ELR (cell line): Measurements from ENCODE around the gene TFAP2A.

Experiments
- DNase-seq: peaks from one replicate; pipeline ENCODE4 v3.0.0-alpha.2; 2015; ENCODE audit warnings: low read depth

Gene TFAP2A

DNA sequence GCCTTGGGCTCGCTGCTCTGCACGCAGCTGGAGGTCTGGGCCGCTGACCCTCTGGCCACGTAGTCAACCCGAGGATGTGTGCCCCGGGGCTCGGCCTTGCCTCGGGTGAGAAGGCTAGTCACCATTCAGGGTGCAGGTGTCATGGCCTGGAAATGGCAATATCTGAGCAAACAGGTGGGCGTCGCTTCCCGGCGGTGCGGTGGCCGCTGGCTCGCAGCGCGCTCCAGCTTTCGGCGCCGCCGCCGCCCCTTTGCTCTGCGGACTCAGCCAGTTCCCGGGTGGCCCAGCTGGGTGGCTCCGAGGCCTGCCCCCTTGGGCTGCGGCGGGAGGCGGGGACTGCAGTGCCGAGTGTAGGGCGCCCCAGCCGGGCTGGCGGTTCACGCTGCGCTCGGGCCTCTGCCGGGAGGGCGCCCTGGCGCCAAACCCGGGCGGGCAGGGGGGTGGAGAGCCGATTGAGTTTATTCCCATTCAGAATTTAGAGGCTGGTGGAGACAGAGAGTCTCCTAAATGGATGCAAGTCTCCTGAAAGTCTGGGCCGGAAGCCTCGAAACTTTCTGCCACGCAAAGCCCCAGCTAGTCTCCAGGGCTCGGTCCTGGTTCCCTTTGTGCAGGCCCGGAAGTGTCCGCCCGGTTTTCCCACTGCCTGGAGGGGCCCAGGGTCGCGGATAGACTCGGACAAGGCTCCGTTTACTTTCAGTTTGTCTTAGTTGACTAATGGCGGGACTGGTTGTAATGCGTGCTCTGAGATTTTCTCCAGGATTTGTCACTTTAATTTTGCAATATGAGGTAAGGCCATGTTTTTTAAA is 11.3 kb upstream of the TFAP2A start:
- DNase-seq: peak; percentile 84

DNA sequence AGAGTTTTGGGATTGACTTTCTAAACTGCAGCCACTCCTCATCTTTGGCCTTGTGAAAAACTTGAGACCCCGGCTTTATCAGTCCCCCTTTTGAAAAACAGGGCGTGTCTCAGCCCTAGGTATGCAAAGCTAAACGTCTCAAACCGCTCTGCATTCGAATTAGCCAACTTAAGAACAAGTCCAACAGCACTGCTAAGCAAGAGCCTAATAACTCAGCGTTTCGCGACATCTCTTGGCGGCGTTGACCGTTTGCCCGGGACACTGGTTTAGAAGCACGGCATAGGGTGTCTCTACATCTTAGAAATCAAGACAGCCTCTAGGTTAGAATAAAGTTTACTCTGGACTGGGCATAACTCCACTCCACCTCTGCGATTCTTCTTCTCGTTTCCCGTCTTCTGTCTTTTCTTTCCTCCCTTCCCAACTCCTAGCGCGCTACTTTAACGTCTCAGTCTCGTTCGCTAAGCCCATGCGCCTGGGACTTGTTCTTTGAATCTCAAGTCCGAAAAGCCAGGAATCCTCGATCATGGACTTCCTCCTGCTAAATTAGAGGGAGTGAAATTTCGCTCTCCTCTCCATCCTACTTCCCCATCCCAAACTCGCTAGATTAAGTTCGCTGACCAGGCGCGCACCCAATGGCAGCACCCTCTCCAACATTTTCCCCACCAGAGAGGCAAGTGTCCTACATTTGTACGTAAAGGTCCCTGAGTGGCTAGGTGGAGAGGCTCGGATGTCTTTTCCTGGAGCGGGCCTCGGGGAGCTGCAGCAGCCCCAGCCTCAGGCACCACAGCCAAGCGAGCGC is 10.5 kb upstream of the TFAP2A start:
- peak; percentile 29 for DNase-seq

DNA sequence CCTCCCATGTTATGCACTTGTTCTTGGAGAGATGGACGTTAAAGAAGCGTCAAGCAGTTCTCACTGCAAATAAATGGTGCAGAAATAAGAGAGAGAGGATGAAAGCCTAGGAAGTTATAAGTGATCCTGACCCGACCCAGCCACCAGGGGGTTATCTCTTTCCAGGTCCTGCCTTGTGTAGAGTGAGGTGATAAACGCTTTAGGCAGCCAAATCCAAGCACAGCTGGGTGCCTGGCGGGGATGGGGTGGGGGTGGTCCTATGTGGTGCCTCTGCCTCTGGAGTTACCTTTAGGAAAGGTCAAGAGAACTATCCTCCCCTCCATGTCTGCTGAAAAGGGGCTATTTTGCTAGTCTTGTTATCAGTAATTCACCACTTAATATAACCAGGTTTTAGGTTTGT is 9.2 kb upstream of the TFAP2A start:
- DNase-seq: peak; percentile 56

- no peak for DNase-seq
These were observed 7.8 kb upstream of the TFAP2A start for GRCh38 chr6:10422737-10423034.

DNA sequence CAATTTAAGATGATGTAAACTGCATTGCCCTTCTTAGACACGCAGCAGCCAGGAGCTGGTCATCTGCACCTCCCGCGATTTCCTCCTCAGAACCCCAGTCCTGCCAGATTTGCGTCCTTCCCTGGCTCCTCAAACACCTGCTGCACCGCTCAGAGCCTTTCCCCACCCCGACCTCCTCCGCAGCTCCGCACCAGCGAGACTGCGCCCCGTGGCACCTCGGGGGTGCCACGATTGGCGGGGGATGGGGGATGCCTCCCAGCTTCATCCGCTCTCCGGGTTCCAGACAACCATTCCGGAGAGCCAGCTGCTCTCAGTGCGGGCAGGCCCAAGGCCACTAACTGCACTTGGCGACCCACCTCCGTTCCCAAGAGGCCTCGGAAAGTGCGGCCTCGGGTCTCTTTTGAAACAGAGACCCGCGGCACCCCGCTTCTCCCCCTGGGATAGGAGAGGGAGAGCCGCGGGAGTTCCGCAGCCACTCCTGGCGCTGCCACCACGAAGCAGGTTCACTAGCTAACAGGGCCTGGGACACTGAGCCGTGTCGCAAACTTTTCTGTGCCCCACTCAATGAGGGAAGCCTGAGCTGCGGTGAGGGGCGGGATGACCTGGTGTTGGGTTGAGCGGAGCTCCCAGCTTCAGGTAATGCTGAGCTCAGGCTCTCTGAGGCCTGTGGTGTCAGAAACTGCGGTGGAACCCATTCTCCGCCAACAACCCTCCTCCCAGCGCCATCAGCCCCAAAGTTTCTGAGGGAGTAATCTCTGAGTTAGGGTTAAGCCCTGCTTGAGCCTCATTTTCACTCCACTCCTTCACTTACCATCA is 7.3 kb upstream of the TFAP2A start:
- no peak for DNase-seq

GRCh38 chr6:10421158-10421920 is 6.5 kb upstream of the TFAP2A start:
- DNase-seq: no peak

DNA sequence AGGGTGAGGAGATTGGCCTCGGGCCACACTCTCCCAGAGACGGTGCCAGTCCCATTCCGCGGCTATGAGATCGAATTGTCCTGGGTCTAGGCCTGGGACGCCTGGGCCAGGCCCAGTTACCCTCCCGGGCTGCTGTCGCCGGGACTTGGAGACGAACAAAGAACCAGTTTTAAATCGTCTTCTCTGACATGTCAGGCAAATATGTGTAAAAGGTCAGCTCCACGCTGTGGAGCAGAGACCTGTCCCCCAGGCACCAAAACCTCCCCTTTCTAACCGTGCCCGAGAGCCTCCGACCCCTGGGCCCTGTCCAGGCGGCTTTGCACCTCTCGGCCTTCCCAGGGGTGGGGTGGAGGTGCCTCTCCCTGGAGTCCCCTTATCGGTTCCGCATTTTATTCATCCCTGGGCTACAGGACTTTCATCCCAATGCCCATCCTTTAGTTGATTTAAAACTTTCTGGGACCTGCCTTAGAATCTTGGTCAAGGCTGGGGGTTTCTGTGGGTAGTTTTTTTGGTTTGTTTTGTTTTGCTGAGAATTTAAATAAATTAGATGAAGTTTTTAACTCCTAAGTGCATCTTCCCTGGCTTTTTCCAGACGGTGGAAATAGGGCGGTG is 5.8 kb upstream of the TFAP2A start:
- DNase-seq: no peak

GRCh38 chr6:10419749-10420545 is 5.1 kb upstream of the TFAP2A start:
- no peak for DNase-seq

GRCh38 chr6:10418862-10419748 is 4.2 kb upstream of the TFAP2A start:
- DNase-seq: no peak

GRCh38 chr6:10418361-10418861 is 3.5 kb upstream of the TFAP2A start:
- DNase-seq: no peak

GRCh38 chr6:10417681-10418104 is 2.8 kb upstream of the TFAP2A start:
- DNase-seq: no peak

- DNase-seq: no peak
These were observed 2.2 kb upstream of the TFAP2A start for GRCh38 chr6:10416863-10417641.

- DNase-seq: no peak
These were observed 1.6 kb upstream of the TFAP2A start for GRCh38 chr6:10416516-10416862.

DNA sequence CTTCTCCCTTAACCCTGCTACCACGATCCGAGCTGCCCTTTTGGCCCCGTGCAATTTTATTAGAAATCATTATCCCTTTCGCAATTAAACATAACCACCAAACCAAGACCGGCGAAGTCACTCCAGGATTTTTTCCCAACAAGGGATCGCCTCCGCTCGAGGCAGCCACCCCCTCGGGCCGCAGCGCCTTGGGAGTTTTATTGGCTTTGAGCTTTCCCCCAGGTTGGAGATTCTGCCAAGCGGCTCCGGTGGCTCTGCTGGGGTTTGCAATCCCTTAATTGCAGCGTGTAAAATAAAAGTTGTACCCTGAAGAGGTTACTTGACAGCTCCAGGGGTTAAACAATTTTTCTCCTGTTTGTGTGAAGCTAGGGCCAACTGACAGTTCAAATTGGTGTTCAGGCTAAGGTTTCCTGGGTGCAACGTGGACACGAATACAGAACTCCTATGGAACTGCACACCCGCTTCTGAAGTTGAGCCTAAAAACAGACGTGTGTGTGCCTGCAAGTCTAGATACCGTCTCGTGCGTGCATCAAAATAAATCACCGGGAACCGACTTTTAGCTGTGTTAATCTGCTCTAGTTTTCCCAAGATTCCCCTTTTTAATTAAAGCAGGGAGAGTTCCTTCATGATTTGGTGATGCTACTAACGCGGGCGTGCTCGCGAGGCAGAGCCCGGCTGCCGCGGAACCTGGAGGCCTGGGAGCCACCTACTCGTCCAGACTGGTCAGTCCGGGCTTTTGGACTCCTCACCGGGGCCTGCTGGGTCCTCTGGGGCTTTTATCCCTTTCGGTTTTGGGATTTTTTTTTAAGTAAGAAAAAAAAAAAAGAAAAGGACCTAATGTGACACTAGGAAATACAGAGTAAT is 975 bp upstream of the TFAP2A start:
- DNase-seq: no peak

- DNase-seq: peak; percentile 82
These were observed 780 bp downstream of the TFAP2A start for GRCh38 chr6:10413850-10414738.

GRCh38 chr6:10413262-10413849 is 1.5 kb downstream of the TFAP2A start:
- DNase-seq: no peak
